H1 (cell line): ENCODE results near the gene CHMP4A. TPM values are rescaled to one million over a fixed set of nuclear protein-coding genes. Genes with fewer than 3 reads are reported as not detected.

ENCODE experiments used
- CTCF ChIA-PET: fragments of 300-600 bp; sonication (Branson Sonifier 250); formaldehyde crosslinking; loops from one replicate; lab custom pipeline; 2021; ENCODE audit not compliant: partially characterized antibody; lab: Charles Lee
- POLR2A ChIA-PET: fragments of 300-600 bp; sonication (Branson Sonifier 250); formaldehyde crosslinking; loops from one replicate; lab custom pipeline; 2021; ENCODE audit warnings: inconsistent platforms; ENCODE audit not compliant: partially characterized antibody; lab: Charles Lee
- DNase-seq, 2 experiments: peaks; one replicate each; pipeline versions ENCODE4 v3.0.0 to v3.0.0-alpha.2; 2010 to 2022; ENCODE audit warnings: low spot score in 2 of 2, low read depth in 1 of 2, mixed read lengths in 1 of 2
- FAIRE-seq: peaks from 2 replicates; lab custom pipeline; 2011; peaks lifted over from hg19 to GRCh38; lab: Jason Lieb, UNC
- H2AFZ ChIP-seq: 2 replicates; pipeline ENCODE4 v1.8.1; 2012; ENCODE audit warnings: low read length, inconsistent platforms
- H2AK5ac ChIP-seq: 2 replicates; pipeline ENCODE4 v1.6.1; 2013; ENCODE audit warnings: low read depth, low read length
- H2BK120ac ChIP-seq: replicated peaks from 2 replicates; pipeline ENCODE3; 2013; ENCODE audit warnings: low read depth, low read length, inconsistent platforms
- H2BK12ac ChIP-seq: 2 replicates; pipeline ENCODE4 v1.6.1; 2013; ENCODE audit warnings: low read depth, low read length
- H2BK15ac ChIP-seq: 2 replicates; pipeline ENCODE4 v1.6.1; 2013; ENCODE audit warnings: low read length
- H2BK20ac ChIP-seq: 2 replicates; pipeline ENCODE4 v1.6.1; 2013; ENCODE audit warnings: low read length
- H2BK5ac ChIP-seq: 2 replicates; pipeline ENCODE4 v1.6.1; 2013; ENCODE audit warnings: low read depth, low read length
- H3K14ac ChIP-seq: 2 replicates; pipeline ENCODE4 v1.6.1; 2013; ENCODE audit warnings: inconsistent platforms; ENCODE audit not compliant: insufficient read length
- H3K18ac ChIP-seq: 2 replicates; pipeline ENCODE4 v1.6.1; 2013; ENCODE audit warnings: low read length; ENCODE audit errors: extremely low read depth
- H3K23ac ChIP-seq: 2 replicates; pipeline ENCODE4 v1.6.1; 2013; ENCODE audit warnings: inconsistent platforms; ENCODE audit not compliant: insufficient read length
- H3K23me2 ChIP-seq: 2 replicates; pipeline ENCODE4 v1.6.1; 2013; ENCODE audit warnings: low read depth, low read length
- H3K27ac ChIP-seq: 2 replicates; pipeline ENCODE4 v1.6.1; 2011; ENCODE audit warnings: low read depth, low read length, inconsistent platforms
- H3K27me3 ChIP-seq, 4 experiments: replicated peaks in 1 of 4; 1 replicate in 1 of 4; 2 replicates in 3 of 4; pipeline versions ENCODE4 v1.6.1 to v1.8.1; 2011 to 2013; ENCODE audit warnings: low read length in 3 of 4, mild to moderate bottlenecking in 3 of 4, inconsistent platforms in 2 of 4, mixed read lengths in 2 of 4, moderate library complexity in 1 of 4; ENCODE audit not compliant: control insufficient read depth in 3 of 4, insufficient read depth in 3 of 4; ENCODE audit errors: extremely low read depth in 1 of 4
- H3K36me3 ChIP-seq, 4 experiments: 2 replicates each; pipeline versions ENCODE4 v1.6.1 to v1.8.1; 2011 to 2013; ENCODE audit warnings: mild to moderate bottlenecking in 4 of 4, low read length in 3 of 4, moderate library complexity in 2 of 4, control low read depth in 1 of 4, inconsistent platforms in 1 of 4; ENCODE audit not compliant: insufficient read depth in 4 of 4, control insufficient read depth in 2 of 4
- H3K4ac ChIP-seq: replicated peaks from 2 replicates; pipeline ENCODE3; 2013; ENCODE audit warnings: low read length, low read depth, mixed read lengths, inconsistent platforms; ENCODE audit not compliant: insufficient read length
- H3K4me1 ChIP-seq, 4 experiments: replicated peaks in 1 of 4; 1 replicate in 1 of 4; 2 replicates in 3 of 4; pipeline versions ENCODE4 v1.6.1 to v1.8.1; 2011 to 2013; ENCODE audit warnings: low read length in 3 of 4, inconsistent platforms in 2 of 4, mixed read lengths in 1 of 4; ENCODE audit not compliant: insufficient read depth in 4 of 4, control insufficient read depth in 3 of 4
- H3K4me2 ChIP-seq, 2 experiments: 2 replicates each; pipeline versions ENCODE4 v1.6.1 to v1.8.1; 2011 to 2013; ENCODE audit warnings: low read depth in 2 of 2, low read length in 2 of 2, control low read depth in 1 of 2, inconsistent platforms in 1 of 2, mild to moderate bottlenecking in 1 of 2; ENCODE audit not compliant: insufficient read depth in 1 of 2
- H3K4me3 ChIP-seq, 4 experiments: fragments of 200-600, 300-600 bp in 1 of 4; sonication (generic), shearing (Covaris generic), sonication (Bioruptor Twin) in 1 of 4; 2 replicates each; pipeline versions ENCODE4 v1.5.1 to v1.8.1; 2011 to 2016; ENCODE audit warnings: low read length in 4 of 4, low read depth in 3 of 4, control low read depth in 2 of 4, inconsistent platforms in 2 of 4, mild to moderate bottlenecking in 2 of 4, mixed read lengths in 1 of 4, moderate library complexity in 1 of 4; ENCODE audit not compliant: insufficient read depth in 2 of 4; ENCODE audit errors: extremely low read depth in 1 of 4
- H3K56ac ChIP-seq: replicated peaks from 2 replicates; pipeline ENCODE3; 2013; ENCODE audit warnings: low read depth, mild to moderate bottlenecking, mixed read lengths, low read length, inconsistent platforms; ENCODE audit not compliant: insufficient read length
- H3K79me1 ChIP-seq: 2 replicates; pipeline ENCODE4 v1.6.1; 2013; ENCODE audit warnings: low read depth, low read length, control low read depth
- H3K79me2 ChIP-seq, 2 experiments: 2 replicates each; pipeline versions ENCODE4 v1.6.1 to v1.8.1; 2012 to 2013; ENCODE audit warnings: low read length in 2 of 2, mild to moderate bottlenecking in 2 of 2, inconsistent platforms in 1 of 2; ENCODE audit not compliant: insufficient read depth in 2 of 2, control insufficient read depth in 1 of 2
- H3K9ac ChIP-seq, 4 experiments: replicated peaks in 1 of 4; 1 replicate in 1 of 4; 2 replicates in 3 of 4; pipeline versions ENCODE4 v1.6.1 to v1.8.1; 2011 to 2013; ENCODE audit warnings: low read depth in 3 of 4, low read length in 3 of 4, control low read depth in 2 of 4, mild to moderate bottlenecking in 2 of 4, moderate library complexity in 2 of 4, inconsistent platforms in 1 of 4; ENCODE audit errors: extremely low read depth in 1 of 4
- H3K9me3 ChIP-seq, 2 experiments: 2 replicates each; pipeline versions ENCODE4 v1.6.1 to v1.8.1; 2012 to 2013; ENCODE audit warnings: mild to moderate bottlenecking in 2 of 2, moderate library complexity in 2 of 2, control low read depth in 1 of 2, inconsistent platforms in 1 of 2, low read depth in 1 of 2, low read length in 1 of 2, mixed read lengths in 1 of 2; ENCODE audit not compliant: insufficient read depth in 2 of 2
- H4K20me1 ChIP-seq, 2 experiments: replicated peaks in 1 of 2; 2 replicates each; pipeline versions ENCODE3 to v1.8.1; 2011 to 2013; ENCODE audit warnings: inconsistent platforms in 2 of 2, low read length in 2 of 2, mild to moderate bottlenecking in 1 of 2; ENCODE audit not compliant: insufficient read depth in 2 of 2, control insufficient read depth in 1 of 2
- H4K5ac ChIP-seq: 2 replicates; pipeline ENCODE4 v1.6.1; 2013; ENCODE audit warnings: low read length, low read depth, mixed read lengths, inconsistent platforms; ENCODE audit not compliant: insufficient read length
- H4K8ac ChIP-seq: 2 replicates; pipeline ENCODE4 v1.8.0; 2013; ENCODE audit warnings: mild to moderate bottlenecking, moderate library complexity, low read length, inconsistent platforms; ENCODE audit not compliant: insufficient read depth; ENCODE audit errors: extremely low read depth
- H4K91ac ChIP-seq: replicated peaks from 2 replicates; pipeline ENCODE3; 2013; ENCODE audit warnings: low read length, mixed read lengths, inconsistent platforms; ENCODE audit not compliant: insufficient read length
- ATF3 ChIP-seq: IDR thresholded peaks from 2 replicates; pipeline ENCODE4 v1.6.1; 2011; ENCODE audit warnings: low read depth, mild to moderate bottlenecking, low read length; ENCODE audit not compliant: insufficient read depth
- EGR1 ChIP-seq: IDR thresholded peaks from 2 replicates; pipeline ENCODE4 v1.6.1; 2011; ENCODE audit warnings: low read depth, low read length, borderline replicate concordance
- MAFK ChIP-seq: IDR thresholded peaks from 2 replicates; pipeline ENCODE4 v1.6.1; 2012; ENCODE audit warnings: low read depth, mild to moderate bottlenecking, improper control_type of control experiment, low read length
- RAD21 ChIP-seq, 2 experiments: IDR thresholded peaks in 1 of 2; conservative IDR thresholded peaks in 1 of 2; 2 replicates each; pipeline ENCODE4 v1.6.1; 2011; ENCODE audit warnings: low read depth in 2 of 2, low read length in 2 of 2, improper control_type of control experiment in 1 of 2, inconsistent platforms in 1 of 2, mild to moderate bottlenecking in 1 of 2, moderate library complexity in 1 of 2
- RFX5 ChIP-seq: IDR thresholded peaks from 2 replicates; pipeline ENCODE4 v1.6.1; 2011; ENCODE audit warnings: low read depth, low read length, improper control_type of control experiment, borderline replicate concordance
- RNF2 ChIP-seq: fragments of 200-900, 300-1000 bp; sonication (generic); IDR thresholded peaks from 2 replicates; pipeline ENCODE4 v1.7.1; 2016; ENCODE audit warnings: borderline replicate concordance, low read depth, mild to moderate bottlenecking, antibody characterized with exemption, low read length; ENCODE audit not compliant: poor library complexity, severe bottlenecking; ENCODE audit errors: missing control alignments
- SAP30 ChIP-seq: fragments of 300-600 bp; sonication (generic); IDR thresholded peaks from 2 replicates; pipeline ENCODE4 v1.7.1; 2012; ENCODE audit warnings: low read length, moderate library complexity, mild to moderate bottlenecking, inconsistent platforms; ENCODE audit not compliant: insufficient read depth, insufficient replicate concordance
- TAF7 ChIP-seq: optimal IDR thresholded peaks from 2 replicates; pipeline ENCODE3; 2011; ENCODE audit warnings: low read depth, mild to moderate bottlenecking, inconsistent platforms, low read length, moderate library complexity, borderline replicate concordance
- TEAD4 ChIP-seq: IDR thresholded peaks from 2 replicates; pipeline ENCODE4 v1.6.1; 2012; ENCODE audit warnings: low read depth, low read length, inconsistent platforms, mixed read lengths
- WGBS, 2 experiments: shearing (Covaris generic) in 1 of 2; methylation state at CpG; one replicate each; pipeline versions ENCODE4 v1.1.6 to v1.1.7; 2013 to 2015; ENCODE audit warnings: low lambda C conversion rate in 2 of 2, mixed read lengths in 2 of 2, inconsistent platforms in 1 of 2, low coverage in 1 of 2, missing lambda C conversion rate in 1 of 2; ENCODE audit not compliant: insufficient replicate concordance in 2 of 2, insufficient coverage in 1 of 2, insufficient read length in 1 of 2; ENCODE audit errors: extremely low coverage in 1 of 2, missing lambda C conversion rate in 1 of 2; 5-methylcytosine and 5-hydroxymethylcytosine counted together
- polyA plus RNA-seq, 7 experiments: library from polyadenylated mRNA; depleted of rRNA in 3 of 7; stranded (reverse) in 5 of 7; unstranded in 2 of 7; fragments of >200 nt in 5 of 7; fragments of 200-250 nt in 2 of 7; gene quantifications; 1 replicate in 5 of 7; 2 replicates in 1 of 7; 4 replicates in 1 of 7; pipeline versions ENCODE4 v1.2.1 to v1.2.3, GENCODE V29; 2011 to 2013; ENCODE audit warnings: missing spikeins in 2 of 7, mixed read lengths in 2 of 7
- total RNA-seq: library from RNA; stranded (reverse); fragmentation: NEBNext Ultra II Directional; extraction: Animal tissue kit (Norgen Biotek cat#: 25700); gene quantifications from 2 replicates; pipeline ENCODE4 v1.2.1, GENCODE V29; 2021

The CHMP4A gene
- total and polyA plus RNA-seq, 2 of the 8 experiments (the other 6 are each of a cell fraction or from before 2014, with no cell fraction given): 32.9 to 37.6 TPM

- H3K4ac ChIP-seq: no peak overlapping the region
- no peak overlapping the region for H2AK5ac ChIP-seq
- no peaks in the 10 kb centered on the region; a peak in 1 of 7 replicates for H3K4me1 ChIP-seq
- ChIA-PET POLR2A (interaction anchor here (0.6 to 4.5 kb wide), 3 partner anchors 11 to 16 kb away, joined by 3 to 26 read pairs (median 3); partner anchors contain the start of gene RABGGTA), CTCF (interaction anchor here (0.9 to 6.0 kb wide), 6 partner anchors 8 to 105 kb away, joined by 3 to 63 read pairs (median 26); partner anchors contain the start of genes CIDEB, DHRS1, NOP9 and RABGGTA)
- H3K56ac ChIP-seq: no peak overlapping the region
- peaks cover 0 to 2% of the 10 kb centered on the region in 2 experiments for H4K20me1 ChIP-seq
- H3K4me2 ChIP-seq: no peak overlapping the region
- H3K27ac ChIP-seq: no peak overlapping the region
- no peak overlapping the region for H3K18ac ChIP-seq
- H2AFZ ChIP-seq: no peak overlapping the region
- H2BK15ac ChIP-seq: no peak overlapping the region
- no peak for TF ChIP-seq EGR1
- TF ChIP-seq MAFK: no peak
- TF ChIP-seq TEAD4: no peak
- TF ChIP-seq RAD21 (IDR thresholded peaks at IDR 0.05 in 1 of 2, conservative IDR thresholded peaks at IDR 0.05 in 1 of 2; ENCODE audit: low read depth in 2 of 2, low read length in 2 of 2): no peak
- no peak for TF ChIP-seq ATF3
- TF ChIP-seq SAP30: no peak
- TF ChIP-seq RFX5: no peak
- no peak for TF ChIP-seq RNF2
- no peak for TF ChIP-seq TAF7
- no peak for FAIRE-seq
- H3K4me3 ChIP-seq: no peak overlapping the region
- H4K91ac ChIP-seq: no peak overlapping the region
- H4K5ac ChIP-seq: no peak overlapping the region
- no peaks in the 10 kb centered on the region for H3K9me3 ChIP-seq
- no peaks in the 10 kb centered on the region for H3K23me2 ChIP-seq
- no peak overlapping the region for H3K9ac ChIP-seq
- H4K8ac ChIP-seq: no peak overlapping the region
- H2BK120ac ChIP-seq: no peak overlapping the region
- H3K27me3 ChIP-seq: no peaks in the 10 kb centered on the region; a peak in 1 of 7 replicates
- H2BK5ac ChIP-seq: no peak overlapping the region
- DNase-seq: no peak
- no peak overlapping the region for H2BK20ac ChIP-seq
- no peaks in the 10 kb centered on the region for H3K36me3 ChIP-seq
- no peaks in the 10 kb centered on the region for H3K79me2 ChIP-seq
- no peaks in the 10 kb centered on the region for H3K79me1 ChIP-seq
- WGBS, 2 experiments: 83% methylated on average over 7 of the region's 7 CpGs; no CpG with 5 or more reads in 1 of the 2 experiments
- no peak overlapping the region for H3K23ac ChIP-seq
- no peak overlapping the region for H3K14ac ChIP-seq
- no peak overlapping the region for H2BK12ac ChIP-seq
Measured at GRCh38 chr14:24253936-24254335, 40.6 kb upstream of the CHMP4A start.
